Testis (tissue), 3 donors: Measurements from ENCODE around the gene ATP8A1. TPM values are rescaled to one million over a fixed set of nuclear protein-coding genes. Genes with fewer than 3 reads are reported as not detected.

Experiments used
- DNase-seq: peaks from one replicate; pipeline ENCODE4 v3.0.0-alpha.2; 2019
- H3K27ac ChIP-seq, 2 donors: fragments of 200-600 bp; sonication (generic); one replicate each; pipeline ENCODE4 v1.5.1; 2019
- H3K27me3 ChIP-seq: fragments of 200-600 bp; sonication (generic); one replicate; pipeline ENCODE4 v1.5.1; 2019
- H3K36me3 ChIP-seq: fragments of 200-600 bp; sonication (generic); one replicate; pipeline ENCODE4 v1.5.1; 2017; ENCODE audit warnings: low read depth; ENCODE audit errors: missing control alignments
- H3K4me1 ChIP-seq: fragments of 200-600 bp; sonication (generic); one replicate; pipeline ENCODE4 v1.5.1; 2019
- H3K4me3 ChIP-seq, 2 donors: fragments of 200-600 bp; sonication (generic); one replicate each; pipeline ENCODE4 v1.5.1; 2017 to 2019
- H3K9me3 ChIP-seq: fragments of 200-600 bp; sonication (generic); one replicate; pipeline ENCODE4 v1.5.1; 2017
- POLR2A ChIP-seq: fragments of 450-650 bp; IDR thresholded peaks from one replicate; pipeline ENCODE4 v1.6.1; 2017; ENCODE audit warnings: antibody characterized with exemption, mild to moderate bottlenecking, moderate library complexity
- WGBS, 2 donors: methylation state at CpG; one replicate each; pipeline ENCODE4 v1.1.5; 2018; 5-methylcytosine and 5-hydroxymethylcytosine counted together
- intact Hi-C: fragments of 100-400 bp; cut with DNase I; formaldehyde crosslinking; loops from one replicate; pipeline ENCODE4 v1.15.1; 2023; ENCODE audit warnings: low total_unique reads
- polyA plus RNA-seq: library from polyadenylated mRNA; stranded (reverse); fragments of 350-450 nt; fragmentation: Illumina TruSeq; extraction: RNeasy Lipid Tissue Mini Kit (QIAGEN cat#74804); gene quantifications from one replicate; pipeline ENCODE4 v1.2.3, GENCODE V29; 2014; ENCODE audit warnings: low read depth, low replicate concordance; ENCODE audit not compliant: insufficient read depth
- total RNA-seq, 2 donors: library from RNA; depleted of rRNA; stranded (reverse); fragments of >200 nt; gene quantifications; one replicate each; pipeline ENCODE4 v1.2.3, GENCODE V29; 2016
- TF ChIP-seq, protein P1 (sequence below), 3 experiments: fragments of 450-650 bp in 2 of 3; fragments of 200-600 bp in 1 of 3; sonication (generic) in 1 of 3; IDR thresholded peaks; one replicate each; pipeline ENCODE4 v1.5.1; 2016 to 2019; ENCODE audit warnings: antibody characterized with exemption in 3 of 3, mild to moderate bottlenecking in 2 of 3, moderate library complexity in 1 of 3

Gene ATP8A1
- total and polyA plus RNA-seq, 3 donors from 2014 or later = 5.5 to 32.5 (median 18.8) TPM

DNA sequence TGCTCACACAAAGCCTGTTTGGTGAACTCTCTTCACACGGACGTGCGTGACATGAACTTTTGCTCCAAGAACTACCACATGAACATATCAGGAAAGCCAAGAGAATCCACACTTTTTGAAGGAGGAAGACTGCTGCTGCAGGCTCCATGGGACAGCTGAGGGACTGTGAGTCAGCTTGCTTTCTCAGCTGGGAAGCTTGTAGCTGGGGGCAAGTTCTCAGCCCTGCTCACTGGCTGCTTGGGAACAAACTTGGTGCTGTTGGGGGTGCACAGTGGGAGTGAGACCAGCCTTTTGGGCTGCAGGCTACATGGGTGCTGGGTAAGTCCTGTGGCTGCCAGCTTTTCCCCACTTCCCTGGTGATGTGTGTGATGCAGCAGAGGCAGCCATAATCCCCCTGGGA is 123.9 kb downstream of the ATP8A1 start:
- Histone ChIP-seq H3K36me3 (no peaks in the 10 kb centered on the region), H3K4me1 (no peaks in the 10 kb centered on the region), H3K9me3 (no peaks in the 10 kb centered on the region), H3K27me3 (no peaks in the 10 kb centered on the region), H3K27ac (no peak overlapping the region), H3K4me3 (no peak overlapping the region)
- WGBS, 2 donors = 94 to 97% methylated on average over 3 of the region's 3 CpGs
- DNase-seq = no peak
- TF ChIP-seq POLR2A = no peak
- TF ChIP-seq, protein P1, sequence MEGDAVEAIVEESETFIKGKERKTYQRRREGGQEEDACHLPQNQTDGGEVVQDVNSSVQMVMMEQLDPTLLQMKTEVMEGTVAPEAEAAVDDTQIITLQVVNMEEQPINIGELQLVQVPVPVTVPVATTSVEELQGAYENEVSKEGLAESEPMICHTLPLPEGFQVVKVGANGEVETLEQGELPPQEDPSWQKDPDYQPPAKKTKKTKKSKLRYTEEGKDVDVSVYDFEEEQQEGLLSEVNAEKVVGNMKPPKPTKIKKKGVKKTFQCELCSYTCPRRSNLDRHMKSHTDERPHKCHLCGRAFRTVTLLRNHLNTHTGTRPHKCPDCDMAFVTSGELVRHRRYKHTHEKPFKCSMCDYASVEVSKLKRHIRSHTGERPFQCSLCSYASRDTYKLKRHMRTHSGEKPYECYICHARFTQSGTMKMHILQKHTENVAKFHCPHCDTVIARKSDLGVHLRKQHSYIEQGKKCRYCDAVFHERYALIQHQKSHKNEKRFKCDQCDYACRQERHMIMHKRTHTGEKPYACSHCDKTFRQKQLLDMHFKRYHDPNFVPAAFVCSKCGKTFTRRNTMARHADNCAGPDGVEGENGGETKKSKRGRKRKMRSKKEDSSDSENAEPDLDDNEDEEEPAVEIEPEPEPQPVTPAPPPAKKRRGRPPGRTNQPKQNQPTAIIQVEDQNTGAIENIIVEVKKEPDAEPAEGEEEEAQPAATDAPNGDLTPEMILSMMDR (IDR thresholded peaks at IDR 0.05) = no peak
- intact Hi-C loops = no loop called here

DNA sequence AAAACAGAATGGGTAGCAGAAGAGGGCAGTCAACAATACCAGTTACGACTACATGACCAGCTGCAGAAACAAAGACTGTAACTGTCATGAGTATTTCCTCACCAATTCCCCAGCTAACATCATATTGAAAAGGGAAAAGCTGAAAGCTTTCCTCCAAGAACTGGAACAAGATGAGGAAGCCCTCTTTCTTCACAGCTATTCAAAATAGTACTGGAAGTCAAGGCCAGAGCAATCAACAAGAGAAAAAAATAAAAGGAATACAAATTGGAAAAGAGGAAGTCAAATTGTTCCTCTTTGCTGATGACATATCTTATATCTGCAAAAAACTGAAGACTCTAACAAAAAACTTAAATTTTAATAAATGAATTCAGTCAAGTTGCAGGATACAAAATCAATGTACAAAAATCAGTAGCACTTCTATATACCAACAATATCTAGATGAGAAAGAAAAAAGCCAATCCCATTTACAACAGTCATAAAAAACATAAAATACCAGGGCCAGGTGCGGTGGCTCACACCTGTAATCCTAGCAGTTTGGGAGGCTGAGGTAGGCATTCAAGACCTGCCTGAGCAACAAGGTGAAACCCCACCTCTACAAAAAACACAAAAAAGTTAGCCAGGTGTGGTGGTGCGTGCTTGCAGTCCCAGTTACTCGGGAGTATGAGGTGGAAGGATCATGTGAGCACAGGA is 125.4 kb downstream of the ATP8A1 start:
- 88 to 91% methylated on average over 4 of the region's 4 CpGs for WGBS, 2 donors
- TF ChIP-seq, protein P1 (IDR thresholded peaks at IDR 0.05) = no peak
- no peak for TF ChIP-seq POLR2A
- H3K27me3 ChIP-seq = no peaks in the 10 kb centered on the region
- H3K27ac ChIP-seq = no peak overlapping the region
- intact Hi-C loops = no loop called here
- H3K36me3 ChIP-seq = no peaks in the 10 kb centered on the region
- H3K9me3 ChIP-seq = no peaks in the 10 kb centered on the region
- H3K4me1 ChIP-seq = no peaks in the 10 kb centered on the region
- no peak for DNase-seq
- H3K4me3 ChIP-seq = no peak overlapping the region

DNA sequence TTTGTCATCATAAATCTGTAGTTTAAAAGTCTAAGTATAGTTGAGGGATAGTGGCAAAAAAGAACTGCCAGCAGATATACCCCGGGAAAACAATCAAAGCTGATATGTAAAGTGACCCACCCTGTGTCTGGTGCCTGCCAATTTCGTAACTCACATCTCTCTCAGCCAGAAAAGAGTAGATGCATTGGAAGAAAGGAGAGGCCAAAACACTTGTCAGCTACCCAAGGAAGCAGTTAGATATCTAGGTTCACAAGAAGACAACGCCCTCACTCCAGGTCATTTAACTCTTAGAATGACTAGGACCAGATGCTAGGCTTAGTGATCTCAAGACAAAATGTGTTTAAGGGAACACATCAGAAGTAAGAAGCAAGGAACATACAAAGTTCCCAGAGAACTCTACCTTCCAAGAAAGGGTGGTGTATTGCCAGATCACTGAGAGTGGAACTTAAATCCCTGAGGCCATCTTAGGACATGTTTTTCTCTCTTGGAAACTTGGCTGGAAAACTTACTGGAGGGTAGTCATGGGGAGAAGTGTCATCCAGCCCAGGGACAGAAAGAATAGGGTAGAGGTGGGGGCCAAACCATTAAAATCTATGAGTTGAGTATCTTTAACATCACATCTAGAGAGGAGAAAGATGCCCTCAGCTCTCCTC is 133.7 kb downstream of the ATP8A1 start:
- Histone ChIP-seq H3K9me3 (no peaks in the 10 kb centered on the region), H3K4me1 (no peaks in the 10 kb centered on the region), H3K4me3 (no peak overlapping the region), H3K27ac (no peak overlapping the region), H3K36me3 (no peaks in the 10 kb centered on the region), H3K27me3 (no peaks in the 10 kb centered on the region)
- DNase-seq = no peak
- TF ChIP-seq, protein P1 (IDR thresholded peaks at IDR 0.05) = no peak
- no peak for TF ChIP-seq POLR2A
- intact Hi-C loops = loop anchor here (10.0 kb wide), 1 partner anchor 158 kb away; no protein-coding TSS in a partner anchor
- 50 to 58% methylated on average over 3 of the region's 3 CpGs for WGBS, 2 donors

DNA sequence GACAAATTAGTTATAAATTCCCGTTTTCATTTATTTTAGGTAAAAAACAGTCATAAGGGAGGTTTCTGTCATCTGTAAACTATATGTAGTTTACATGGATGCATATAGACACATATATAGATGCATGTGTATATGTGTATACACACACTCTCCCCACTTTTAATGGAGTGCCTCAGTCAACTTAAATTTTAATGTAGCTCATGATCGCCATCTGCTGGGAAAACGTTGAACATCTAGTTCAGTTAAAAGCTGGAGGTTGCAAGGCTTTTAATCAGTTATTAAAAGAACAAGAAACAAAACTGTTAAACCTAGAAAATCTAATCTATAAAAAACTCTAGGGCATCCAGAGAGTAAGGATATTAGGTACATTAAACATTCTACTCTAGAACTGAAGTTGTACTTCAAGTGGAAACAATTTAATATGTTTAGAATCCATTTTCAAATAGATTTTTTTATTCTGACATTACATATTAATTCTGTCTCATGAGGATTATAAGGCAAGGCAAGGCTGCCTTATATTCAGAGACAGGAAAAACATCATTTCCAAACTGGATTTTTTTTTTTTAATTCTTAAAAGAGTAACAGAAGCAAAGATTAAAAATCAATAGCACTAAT is 137.0 kb downstream of the ATP8A1 start:
- TF ChIP-seq, protein P1 (IDR thresholded peaks at IDR 0.05) = peak; percentile 60 to 75 (median 64)
- TF ChIP-seq POLR2A = no peak
- WGBS, 2 donors = 28 to 31% methylated on average over 3 of the region's 3 CpGs
- Histone ChIP-seq H3K9me3 (no peaks in the 10 kb centered on the region), H3K4me3 (no peak overlapping the region), H3K27me3 (no peaks in the 10 kb centered on the region), H3K4me1 (no peaks in the 10 kb centered on the region), H3K36me3 (no peaks in the 10 kb centered on the region), H3K27ac (no peak overlapping the region)
- DNase-seq = peak; percentile 78
- intact Hi-C loops = loop anchor here (5.0 to 10.0 kb wide), 2 partner anchors 155 to 238 kb away; no protein-coding TSS in a partner anchor
